Measurements from ENCODE around the gene SYCP3.
"Not testable (repeated sequence)": the region's sequence is repeated elsewhere in the genome, so short reads cannot be mapped to it uniquely, and the experiment has no call there.

Gene SYCP3

GRCh38 chr12:101694297-101694848 is 44.9 kb downstream of the SYCP3 start:
- TF ChIP-seq ZNF274 (IDR thresholded peaks at IDR 0.05; ENCODE audit: low read depth, low read length): no peak
- no peak overlapping the region for H3K4me3 ChIP-seq (ENCODE audit: low read length)

GRCh38 chr12:101691503-101692096 is 47.7 kb downstream of the SYCP3 start:
- H3K4me3 ChIP-seq (ENCODE audit: low read length): no peak overlapping the region

GRCh38 chr12:101690544-101691098 is 48.6 kb downstream of the SYCP3 start:
- no peak for TF ChIP-seq ZNF274 (IDR thresholded peaks at IDR 0.05; ENCODE audit: low read depth, low read length)
- no peak overlapping the region for H3K4me3 ChIP-seq (ENCODE audit: low read length)

More at GRCh38 chr12:101691503-101692096, 47.7 kb downstream of the SYCP3 start:
- no peak for TF ChIP-seq ZNF274 (IDR thresholded peaks at IDR 0.05; ENCODE audit: low read depth, low read length)

- no peak for TF ChIP-seq ZNF274 (IDR thresholded peaks at IDR 0.05; ENCODE audit: low read depth, low read length)
- no peak overlapping the region for H3K4me3 ChIP-seq (ENCODE audit: low read length)
Observed at GRCh38 chr12:101686176-101686575, 53.1 kb downstream of the SYCP3 start.

- no peak for TF ChIP-seq ZNF274 (IDR thresholded peaks at IDR 0.05; ENCODE audit: low read depth, low read length)
- no peak overlapping the region for H3K4me3 ChIP-seq (ENCODE audit: low read length)
Observed at GRCh38 chr12:101685092-101685491, 54.2 kb downstream of the SYCP3 start.

- H3K4me3 ChIP-seq (ENCODE audit: low read length): not testable (repeated sequence)
Observed at GRCh38 chr12:101681627-101682026, 57.6 kb downstream of the SYCP3 start.

- no peak for TF ChIP-seq ZNF274 (IDR thresholded peaks at IDR 0.05; ENCODE audit: low read depth, low read length)
- H3K4me3 ChIP-seq (ENCODE audit: low read length): no peak overlapping the region
Observed at GRCh38 chr12:101680647-101681046, 58.6 kb downstream of the SYCP3 start.

GRCh38 chr12:101680240-101680639 is 59.0 kb downstream of the SYCP3 start:
- no peak for TF ChIP-seq ZNF274 (IDR thresholded peaks at IDR 0.05; ENCODE audit: low read depth, low read length)
- H3K4me3 ChIP-seq (ENCODE audit: low read length): no peak overlapping the region

All from GM08714 (cell line).